SU-DHL-6 (cell line): Measurements from ENCODE around the gene FNDC7.

Experiments
- CTCF ChIP-seq: fragments of 200-600 bp; sonication (generic); IDR thresholded peaks from one replicate; pipeline ENCODE4 v1.5.1; 2017; ENCODE audit warnings: antibody characterized with exemption, mild to moderate bottlenecking, low read length, moderate library complexity; ENCODE audit not compliant: insufficient read depth, poor library complexity, severe bottlenecking
- EZH2phosphoT487 ChIP-seq: fragments of 200-600 bp; sonication (generic), shearing (Covaris generic); conservative IDR thresholded peaks from 2 replicates; pipeline ENCODE4 v1.6.1; 2018; ENCODE audit warnings: mild to moderate bottlenecking, antibody characterized with exemption, low read length, moderate library complexity, mixed read lengths

- TF ChIP-seq CTCF (no peak), EZH2phosphoT487 (no peak)
Measured at GRCh38 chr1:108722292-108722691, 9.6 kb downstream of the FNDC7 start.
